Activated T-helper 17 cell treated with anti-CD3 and anti-CD28 coated beads, Interleukin-2, amount 50 U/mL, for 72 hours (primary cell): ENCODE results near the gene PROK1. TPM values are rescaled to one million over a fixed set of nuclear protein-coding genes. Genes with fewer than 3 reads are reported as not detected.

Experiments used
- ATAC-seq: fragments of 150-1000 bp; cut with Tn5 transposase; replicated peaks from 2 replicates; pipeline ENCODE4 v1.10.0; 2021; ENCODE audit warnings: mild to moderate bottlenecking, moderate library complexity
- H3K27ac Mint-ChIP-seq: one replicate; pipeline ENCODE4 v1.8.0; 2022; ENCODE audit warnings: mixed read lengths
- H3K27me3 Mint-ChIP-seq: one replicate; pipeline ENCODE4 v1.8.0; 2022; ENCODE audit warnings: mixed read lengths
- H3K36me3 Mint-ChIP-seq: one replicate; pipeline ENCODE4 v1.8.0; 2022; ENCODE audit warnings: low read depth, mild to moderate bottlenecking, mixed read lengths
- H3K4me1 Mint-ChIP-seq: one replicate; pipeline ENCODE4 v1.8.0; 2022; ENCODE audit warnings: mixed read lengths
- H3K4me3 Mint-ChIP-seq: one replicate; pipeline ENCODE4 v1.8.0; 2022; ENCODE audit warnings: mild to moderate bottlenecking, mixed read lengths
- H3K9me3 Mint-ChIP-seq: one replicate; pipeline ENCODE4 v1.8.0; 2022; ENCODE audit warnings: mixed read lengths
- total RNA-seq, 2 donors: library from RNA; stranded (reverse); gene quantifications; one replicate each; pipeline ENCODE4 v1.2.3, GENCODE V29; 2022

PROK1 gene
- total RNA-seq, 2 donors from 2014 or later: not detected

DNA sequence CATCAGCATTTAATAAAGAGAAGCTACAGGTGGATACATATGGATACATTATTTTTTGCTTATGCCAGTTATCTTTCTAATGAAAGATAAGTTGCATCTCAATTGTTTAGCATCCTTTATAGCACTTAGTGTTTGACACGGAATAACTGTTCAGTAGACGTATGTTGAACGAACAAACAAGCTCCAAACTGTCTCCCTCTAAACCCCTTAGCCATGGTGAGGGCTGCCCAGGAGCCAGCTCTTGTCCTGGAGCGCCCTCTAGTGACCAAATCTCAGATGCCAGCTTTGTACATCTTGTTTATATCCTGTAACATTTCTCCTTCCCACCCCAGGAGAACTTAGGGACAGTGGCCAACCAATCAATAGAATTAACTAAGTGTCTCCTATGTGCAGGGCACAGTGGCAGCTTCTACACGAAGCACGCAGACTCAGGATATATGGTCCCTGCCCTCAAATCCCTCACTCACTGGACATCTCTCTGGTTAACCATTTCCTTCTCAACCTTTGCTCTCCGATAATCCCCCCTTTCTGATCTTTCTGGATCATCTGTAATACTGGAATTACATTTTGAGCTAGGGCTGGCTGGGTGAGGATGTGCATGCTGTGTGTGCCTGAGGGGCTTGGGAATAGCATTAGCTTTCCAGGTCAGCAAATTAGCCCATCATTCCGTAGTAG, 45.1 kb downstream of the PROK1 start:
- Mint-ChIP-seq H3K36me3 (no peaks in the 10 kb centered on the region), H3K4me1 (no peaks in the 10 kb centered on the region), H3K27ac (no peak overlapping the region), H3K27me3 (no peaks in the 10 kb centered on the region), H3K4me3 (no peak overlapping the region), H3K9me3 (no peaks in the 10 kb centered on the region)
- peak; percentile 81 for ATAC-seq

DNA sequence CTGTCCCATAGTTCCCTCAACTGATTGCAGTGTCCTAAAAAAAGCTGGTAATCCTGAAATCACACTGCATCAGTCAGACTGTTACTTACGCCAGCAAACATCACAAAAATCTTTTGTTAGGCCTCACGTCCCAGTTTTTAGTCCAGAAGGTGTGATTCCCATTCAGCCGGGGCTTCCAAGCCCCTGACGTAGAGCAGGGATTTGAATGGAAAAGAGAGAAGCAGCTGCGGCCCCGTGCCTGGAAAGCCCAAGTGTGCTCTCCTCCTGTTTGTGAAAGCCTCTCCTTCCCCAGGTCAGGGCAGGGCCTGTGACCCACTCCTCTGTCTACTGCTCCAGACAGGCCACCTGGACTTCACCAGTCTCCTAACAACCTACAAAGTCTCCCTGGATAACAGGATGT, 47.3 kb downstream of the PROK1 start:
- Mint-ChIP-seq H3K27me3 (peaks cover 11% of the 10 kb centered on the region), H3K4me3 (no peak overlapping the region), H3K9me3 (no peaks in the 10 kb centered on the region), H3K36me3 (no peaks in the 10 kb centered on the region), H3K4me1 (no peaks in the 10 kb centered on the region), H3K27ac (no peak overlapping the region)
- ATAC-seq: no peak

DNA sequence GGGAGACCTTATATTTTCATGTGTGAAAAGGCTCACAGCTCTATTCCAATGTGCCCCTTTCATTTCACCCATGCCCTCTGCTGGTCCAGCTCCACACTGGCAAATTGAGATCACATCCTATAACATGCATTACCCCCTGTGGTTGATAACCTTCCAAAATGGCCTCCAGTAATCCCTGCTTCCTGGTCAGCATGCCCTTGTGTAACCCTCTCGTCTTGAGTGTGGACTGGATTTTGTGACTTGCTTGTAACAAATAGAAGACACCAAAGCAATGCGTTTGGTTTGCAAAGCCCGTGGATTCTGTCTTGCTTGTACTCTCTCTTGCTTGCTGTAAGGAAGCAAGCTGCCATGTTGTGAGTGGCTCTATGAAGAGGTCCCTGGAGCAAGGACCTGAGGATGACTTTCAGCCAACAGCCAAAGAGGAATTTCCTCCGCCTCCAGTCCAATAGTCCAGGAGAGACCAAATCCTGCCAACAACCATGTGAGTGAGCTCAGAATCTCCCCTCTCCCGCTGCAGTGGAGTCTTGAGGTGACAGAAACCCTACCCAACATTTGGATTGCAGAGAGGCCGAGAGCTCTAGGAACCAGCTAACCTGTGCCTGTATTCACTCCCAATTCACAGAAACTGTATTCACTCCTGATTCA, 50.7 kb downstream of the PROK1 start:
- Mint-ChIP-seq H3K27ac (no peak overlapping the region), H3K27me3 (peaks cover 12% of the 10 kb centered on the region), H3K4me1 (no peaks in the 10 kb centered on the region), H3K4me3 (no peak overlapping the region), H3K9me3 (no peaks in the 10 kb centered on the region), H3K36me3 (no peaks in the 10 kb centered on the region)
- no peak for ATAC-seq

DNA sequence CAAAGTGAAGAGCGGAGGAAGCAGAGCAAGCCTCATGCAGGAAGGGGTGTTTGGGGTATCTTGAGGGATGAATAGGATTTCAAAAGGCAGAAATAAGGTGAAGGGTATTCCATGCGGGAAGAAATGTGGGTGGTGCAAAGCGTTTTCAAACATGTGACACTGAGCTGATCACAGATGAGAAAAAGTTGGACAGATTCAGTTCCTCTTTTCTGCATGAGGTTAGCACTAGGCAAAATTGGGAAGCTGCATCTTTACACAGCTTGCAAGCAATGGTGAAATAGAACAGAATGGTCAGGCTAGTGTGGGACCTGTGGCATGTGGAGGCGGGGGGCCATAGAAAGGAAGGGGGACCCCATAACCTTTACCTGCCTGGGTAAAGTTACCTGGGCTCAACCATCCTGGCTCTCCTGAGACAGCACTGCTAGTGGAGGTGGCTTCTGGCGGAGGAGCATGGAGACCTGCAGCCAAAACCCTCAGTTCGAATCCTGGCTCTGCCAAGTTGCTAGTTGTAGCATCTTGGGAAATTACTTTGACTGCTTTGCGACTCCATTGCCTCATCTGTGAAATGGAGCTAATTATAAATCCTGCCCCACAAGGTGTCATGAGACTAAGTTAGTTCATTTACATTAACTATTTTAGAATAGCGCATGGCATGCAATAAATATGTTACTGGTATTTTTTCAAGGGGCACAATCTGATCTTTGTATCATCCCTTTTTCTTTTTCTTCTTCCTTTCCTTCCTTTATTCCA, 51.6 kb downstream of the PROK1 start:
- Mint-ChIP-seq H3K27me3 (peaks cover 12% of the 10 kb centered on the region), H3K9me3 (no peaks in the 10 kb centered on the region), H3K27ac (no peak overlapping the region), H3K4me1 (no peaks in the 10 kb centered on the region), H3K4me3 (no peak overlapping the region), H3K36me3 (no peaks in the 10 kb centered on the region)
- no peak for ATAC-seq

DNA sequence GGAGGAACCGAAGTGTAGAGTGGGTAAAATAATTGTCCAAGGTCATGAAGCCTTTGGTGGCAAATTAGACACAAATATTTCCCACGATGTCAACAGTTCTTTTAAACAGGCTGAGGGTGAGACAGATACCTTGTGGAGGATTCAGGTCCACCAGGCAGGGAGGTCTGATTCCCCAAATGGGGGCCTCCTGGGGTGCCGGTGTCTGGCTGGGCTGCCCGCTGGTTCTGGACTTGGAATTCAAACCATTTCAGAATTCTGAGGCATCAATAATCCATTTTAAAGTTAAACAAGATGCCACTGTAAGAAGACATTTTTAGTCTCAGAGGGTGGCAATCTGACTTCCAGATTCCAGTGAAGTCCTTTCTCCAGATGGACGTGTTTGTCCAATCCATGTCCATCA, 52.5 kb downstream of the PROK1 start:
- Mint-ChIP-seq H3K27me3 (peaks cover 12% of the 10 kb centered on the region), H3K4me3 (no peak overlapping the region), H3K9me3 (no peaks in the 10 kb centered on the region), H3K36me3 (no peaks in the 10 kb centered on the region), H3K27ac (no peak overlapping the region), H3K4me1 (no peaks in the 10 kb centered on the region)
- ATAC-seq: no peak

DNA sequence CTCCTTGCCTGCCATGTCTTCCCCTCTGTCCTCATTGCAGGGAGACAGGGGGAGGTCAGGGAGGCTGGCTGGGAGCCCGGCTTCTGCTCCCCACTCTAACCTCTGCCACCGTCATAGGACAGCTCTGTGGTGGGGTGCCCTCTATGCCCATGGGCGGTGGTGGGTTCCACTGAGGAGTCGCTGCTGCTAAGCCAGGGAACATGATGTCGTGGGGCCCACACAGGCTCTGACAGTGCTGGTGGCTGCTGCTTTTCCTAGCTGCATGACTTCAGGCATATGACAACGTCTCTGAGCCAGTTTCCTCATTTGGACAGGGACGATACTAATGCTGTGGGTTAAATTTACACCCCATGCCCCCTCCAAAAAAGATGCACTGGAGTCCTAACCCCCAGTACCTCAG, 53.3 kb downstream of the PROK1 start:
- Mint-ChIP-seq H3K4me1 (no peaks in the 10 kb centered on the region), H3K27me3 (peaks cover 12% of the 10 kb centered on the region), H3K4me3 (no peak overlapping the region), H3K27ac (no peak overlapping the region), H3K36me3 (no peaks in the 10 kb centered on the region), H3K9me3 (no peaks in the 10 kb centered on the region)
- no peak for ATAC-seq

DNA sequence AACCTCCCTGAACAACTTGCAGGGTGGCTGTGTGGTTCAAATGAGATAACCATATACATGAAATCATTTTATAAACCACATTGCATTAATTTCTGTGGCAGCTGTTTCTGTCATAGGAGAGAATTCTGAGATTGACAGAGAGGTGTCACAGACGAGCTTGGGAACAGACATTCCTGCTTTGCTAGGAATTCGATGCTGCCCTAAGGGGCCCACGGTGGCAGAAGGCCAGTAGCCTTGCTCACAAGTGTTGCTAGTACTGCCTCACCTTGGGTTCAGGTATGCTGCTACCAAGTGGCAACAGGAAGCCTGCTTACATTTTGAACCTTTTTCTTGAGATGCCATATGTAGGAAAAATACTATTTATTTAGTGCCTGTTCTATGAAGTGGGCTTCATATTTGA, 54.6 kb downstream of the PROK1 start:
- Mint-ChIP-seq H3K36me3 (no peaks in the 10 kb centered on the region), H3K4me1 (no peaks in the 10 kb centered on the region), H3K27ac (no peak overlapping the region), H3K4me3 (no peak overlapping the region), H3K27me3 (peaks cover 12% of the 10 kb centered on the region), H3K9me3 (no peaks in the 10 kb centered on the region)
- no peak for ATAC-seq

DNA sequence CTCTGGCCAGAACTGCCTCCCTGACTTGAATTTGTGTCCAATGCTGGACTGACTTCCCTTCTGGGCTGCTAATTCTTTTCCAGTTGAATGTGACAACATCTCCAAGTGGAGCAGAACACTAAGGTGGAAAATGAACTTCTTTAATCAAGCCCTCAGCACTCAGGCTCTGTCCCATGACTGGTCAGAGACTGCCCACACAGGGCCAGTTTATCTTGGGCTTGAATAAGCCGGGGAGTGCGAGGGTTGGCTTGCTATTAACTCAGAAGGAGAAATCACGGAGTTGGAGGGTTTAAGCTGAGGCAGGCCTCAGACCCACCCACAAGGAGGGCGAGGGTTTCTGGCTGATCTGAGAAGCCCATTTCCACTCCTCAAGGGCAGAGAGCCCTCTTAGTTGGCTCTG, 55.6 kb downstream of the PROK1 start:
- no peak for ATAC-seq
- H3K27ac Mint-ChIP-seq: no peak overlapping the region

More for the DNA sequence above, 55.6 kb downstream of the PROK1 start:
- Mint-ChIP-seq H3K4me1 (no peaks in the 10 kb centered on the region), H3K4me3 (no peak overlapping the region), H3K27me3 (peaks cover 12% of the 10 kb centered on the region), H3K9me3 (no peaks in the 10 kb centered on the region), H3K36me3 (no peaks in the 10 kb centered on the region)

Other genes with a start within 250 kb of the PROK1 start
- 10 to 100 TPM; 13.4 to 18.9 TPM for gene KCNC4, start 240.8 kb upstream of the PROK1 start, total RNA-seq
- gene RBM15, start 111.8 kb upstream of the PROK1 start, total RNA-seq: 10 to 100 TPM; 61.8 to 86.2 TPM
- under 1 TPM; 0.19 to 0.58 TPM for gene SLC16A4, start 60.1 kb upstream of the PROK1 start, total RNA-seq
- gene LAMTOR5, start 43.5 kb upstream of the PROK1 start, total RNA-seq: 100 to 1,000 TPM; 150 to 172 TPM
- gene KCNA10, start 68.0 kb downstream of the PROK1 start, total RNA-seq: not detected
- gene KCNA2, start 155.2 kb downstream of the PROK1 start, total RNA-seq: 1 to 10 TPM; 1.6 to 4.7 TPM
- gene KCNA3, start 223.8 kb downstream of the PROK1 start, total RNA-seq: 10 to 100 TPM; 22.7 to 61.7 TPM